ENCODE data around the gene ADAMTSL1. TPM values are rescaled to one million over a fixed set of nuclear protein-coding genes. Genes with fewer than 3 reads are reported as not detected.

ADAMTSL1 gene
- total and polyA plus RNA-seq, 2 of the 13 experiments (the other 11 are each of a cell fraction or from before 2014, with no cell fraction given): not detected

DNA sequence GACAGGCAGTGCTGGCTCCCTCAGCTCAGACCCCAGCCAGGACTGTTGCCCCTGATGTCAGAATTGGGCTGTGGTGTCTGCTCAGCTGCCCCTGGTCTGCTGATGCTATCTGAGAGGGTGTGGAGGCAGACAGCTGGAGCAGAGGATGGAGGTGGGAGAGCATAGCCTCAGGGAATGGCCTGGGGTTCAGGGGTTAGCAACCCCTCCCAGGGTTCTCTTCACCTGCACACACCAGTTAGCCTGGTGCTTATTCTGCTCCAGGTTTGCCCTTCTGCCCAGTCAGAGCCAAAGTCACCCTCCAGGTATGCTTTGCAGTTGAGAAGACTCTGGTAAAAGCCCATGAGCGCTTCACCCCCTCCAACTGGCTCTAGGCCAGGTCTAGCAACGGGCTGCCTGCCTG is 449.2 kb downstream of the ADAMTSL1 start:
- DNase-seq (ENCODE audit: low spot score): no peak
- Histone ChIP-seq H3K36me3 (replicated peaks in 1 of 2; ENCODE audit: control insufficient read depth in 1 of 2, insufficient read depth in 2 of 2, low read length in 2 of 2) (no peaks in the 10 kb centered on the region), H3K27me3 (ENCODE audit: control insufficient read depth in 1 of 2, insufficient read depth in 2 of 2, low read length in 2 of 2) (peaks cover 1 to 18% of the 10 kb centered on the region in 2 experiments; a peak in 1 of 5 replicates), H3K79me2 (ENCODE audit: insufficient read depth, low read length) (no peaks in the 10 kb centered on the region), H4K20me1 (ENCODE audit: insufficient read depth, low read length) (no peaks in the 10 kb centered on the region), H3K4me2 (ENCODE audit: low read depth, low read length) (no peak overlapping the region), H2AFZ (ENCODE audit: low read length) (no peak overlapping the region), H3K4me3 (replicated peaks in 1 of 3; ENCODE audit: insufficient read depth in 1 of 3, low read depth in 2 of 3, low read length in 3 of 3) (no peak overlapping the region), H3K9ac (ENCODE audit: insufficient read depth, low read depth, low read length) (no peak overlapping the region), H3K4me1 (ENCODE audit: insufficient read depth, low read length) (no peaks in the 10 kb centered on the region), H3K9me3 (ENCODE audit: low read length) (no peaks in the 10 kb centered on the region), H3K27ac (ENCODE audit: extremely low read length, insufficient read depth, low read length) (no peak overlapping the region)
- WGBS (ENCODE audit: low lambda C conversion rate): 0% methylated on average over 2 of the region's 2 CpGs
- intact Hi-C loops (cut with micrococcal nuclease; ENCODE audit: unreplicated experiment) (no loop called here), in situ Hi-C loops (cut with HindIII; ENCODE audit: extremely low pct_ligation_motif_present, low pct_unique_long_range_greater_than_20kb) (no loop called here)
- FAIRE-seq: no peak
- no TSS peak for BruUV-seq (replicated peaks)
- TF ChIP-seq IKZF4 (CRISPR knock-in tag; IDR thresholded peaks at IDR 0.05; ENCODE audit: borderline replicate concordance, low read depth, not compliant biosample characterization) (no peak), REPIN1 (CRISPR knock-in tag; IDR thresholded peaks at IDR 0.05; ENCODE audit: borderline replicate concordance, low read depth) (no peak), ZNF350 (CRISPR knock-in tag; IDR thresholded peaks at IDR 0.05; ENCODE audit: borderline replicate concordance, low read depth) (no peak), ZNF552 (CRISPR knock-in tag; IDR thresholded peaks at IDR 0.05; ENCODE audit: borderline replicate concordance) (no peak), ZNF7 (CRISPR knock-in tag; IDR thresholded peaks at IDR 0.05) (no peak), GTF2F1 (IDR thresholded peaks at IDR 0.05; ENCODE audit: low read length) (no peak), ZNF251 (CRISPR knock-in tag; IDR thresholded peaks at IDR 0.05) (no peak), RNF2 (conservative IDR thresholded peaks at IDR 0.05; ENCODE audit: low read depth) (no peak), ZBTB20 (CRISPR knock-in tag; IDR thresholded peaks at IDR 0.05; ENCODE audit: borderline replicate concordance, low read depth) (no peak), SALL2 (CRISPR knock-in tag; IDR thresholded peaks at IDR 0.05) (no peak), DMAP1 (CRISPR knock-in tag; IDR thresholded peaks at IDR 0.05) (no peak), HNF4G (IDR thresholded peaks at IDR 0.05; ENCODE audit: borderline replicate concordance, low read depth, low read length) (no peak), HNF4G (CRISPR knock-in tag; IDR thresholded peaks at IDR 0.05; ENCODE audit: borderline replicate concordance, low read depth) (no peak), ZNF335 (CRISPR knock-in tag; IDR thresholded peaks at IDR 0.05) (no peak), GFI1 (CRISPR knock-in tag; IDR thresholded peaks at IDR 0.05; ENCODE audit: borderline replicate concordance) (no peak), CBX1 (IDR thresholded peaks at IDR 0.05; ENCODE audit: low read depth) (no peak)
- TF ChIP-seq, protein P1, sequence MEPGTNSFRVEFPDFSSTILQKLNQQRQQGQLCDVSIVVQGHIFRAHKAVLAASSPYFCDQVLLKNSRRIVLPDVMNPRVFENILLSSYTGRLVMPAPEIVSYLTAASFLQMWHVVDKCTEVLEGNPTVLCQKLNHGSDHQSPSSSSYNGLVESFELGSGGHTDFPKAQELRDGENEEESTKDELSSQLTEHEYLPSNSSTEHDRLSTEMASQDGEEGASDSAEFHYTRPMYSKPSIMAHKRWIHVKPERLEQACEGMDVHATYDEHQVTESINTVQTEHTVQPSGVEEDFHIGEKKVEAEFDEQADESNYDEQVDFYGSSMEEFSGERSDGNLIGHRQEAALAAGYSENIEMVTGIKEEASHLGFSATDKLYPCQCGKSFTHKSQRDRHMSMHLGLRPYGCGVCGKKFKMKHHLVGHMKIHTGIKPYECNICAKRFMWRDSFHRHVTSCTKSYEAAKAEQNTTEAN (CRISPR knock-in tag; conservative IDR thresholded peaks at IDR 0.05): no peak
- TF ChIP-seq, protein P2, sequence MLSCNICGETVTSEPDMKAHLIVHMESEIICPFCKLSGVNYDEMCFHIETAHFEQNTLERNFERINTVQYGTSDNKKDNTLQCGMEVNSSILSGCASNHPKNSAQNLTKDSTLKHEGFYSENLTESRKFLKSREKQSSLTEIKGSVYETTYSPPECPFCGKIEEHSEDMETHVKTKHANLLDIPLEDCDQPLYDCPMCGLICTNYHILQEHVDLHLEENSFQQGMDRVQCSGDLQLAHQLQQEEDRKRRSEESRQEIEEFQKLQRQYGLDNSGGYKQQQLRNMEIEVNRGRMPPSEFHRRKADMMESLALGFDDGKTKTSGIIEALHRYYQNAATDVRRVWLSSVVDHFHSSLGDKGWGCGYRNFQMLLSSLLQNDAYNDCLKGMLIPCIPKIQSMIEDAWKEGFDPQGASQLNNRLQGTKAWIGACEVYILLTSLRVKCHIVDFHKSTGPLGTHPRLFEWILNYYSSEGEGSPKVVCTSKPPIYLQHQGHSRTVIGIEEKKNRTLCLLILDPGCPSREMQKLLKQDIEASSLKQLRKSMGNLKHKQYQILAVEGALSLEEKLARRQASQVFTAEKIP (CRISPR knock-in tag; IDR thresholded peaks at IDR 0.05; ENCODE audit: borderline replicate concordance): no peak
- no peak for ATAC-seq
- ChIA-PET POLR2A (no interaction called here), CTCF (ENCODE audit: low intra/inter-chr PET ratio, low total read pairs) (no interaction called here)

Data from HepG2 (cell line).